Stimulated activated CD8-positive, alpha-beta memory T cell treated with anti-CD3 and anti-CD28 coated beads, Interleukin-15, amount 100 ng/mL, for 4 hours (primary cell): ENCODE measurements around the gene ODR4.
A peak's percentile ranks its signal among the peaks of the same experiment; 100 is the strongest.
"Not testable (repeated sequence)": the region's sequence is repeated elsewhere in the genome, so short reads cannot be mapped to it uniquely, and the experiment has no call there.

Experiments used
- DNase-seq, 2 donors: peaks; one replicate each; pipeline ENCODE4 v3.0.0-alpha.2; 2020; ENCODE audit warnings: low read depth in 2 of 2

ODR4 gene

GRCh38 chr1:186375152-186375928 is at the start of gene ODR4, which contains the start of gene TPR:
TSS of gene ODR4 (plus strand) at chr1:186375838. CDS start at chr1:186379786, 3,948 bp downstream.
TSS of gene TPR (minus strand) at chr1:186375253. CDS start at chr1:186375028, 225 bp downstream.
- peak; percentile 85 to 93 for DNase-seq

DNA sequence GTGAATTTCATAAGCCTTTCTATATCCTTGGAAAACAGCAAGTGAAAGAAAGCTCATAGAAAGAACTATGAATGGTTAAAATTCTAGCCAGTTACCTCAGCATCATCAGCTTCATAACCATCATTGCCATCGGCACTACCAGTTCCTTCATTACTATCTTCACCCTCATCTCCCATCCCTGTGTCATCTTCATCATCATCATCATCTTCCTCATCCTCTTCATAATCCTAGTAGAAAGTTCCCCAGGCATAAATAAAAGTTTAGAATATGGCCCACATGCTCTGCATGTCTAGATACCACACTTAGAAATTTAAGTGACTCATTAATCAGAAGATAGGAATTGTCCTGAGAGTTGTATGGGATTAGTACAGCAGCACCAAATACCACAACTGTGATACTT is 49.6 kb upstream of the ODR4 start:
- no peak for DNase-seq

GRCh38 chr1:186327331-186327730 is 48.3 kb upstream of the ODR4 start:
- no peak for DNase-seq

DNA sequence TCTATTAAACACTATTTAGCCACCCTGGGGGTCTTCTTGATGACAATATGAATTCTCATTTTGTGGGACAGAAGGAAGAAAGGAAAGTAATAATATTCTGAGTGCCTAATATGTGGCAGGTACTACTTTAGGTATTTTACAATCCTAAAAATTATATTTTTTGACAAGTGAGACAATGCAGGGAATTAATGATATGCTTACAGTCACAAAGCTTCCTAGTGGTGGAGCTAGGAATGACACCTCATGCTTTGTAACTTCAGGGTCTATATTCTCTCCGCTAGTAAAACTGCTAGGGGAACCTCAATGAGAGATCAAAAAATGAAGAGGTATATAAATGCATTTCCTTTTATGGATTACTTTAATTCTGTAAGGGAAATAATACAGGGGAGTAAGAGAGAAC is 44.9 kb upstream of the ODR4 start:
- no peak for DNase-seq

DNA sequence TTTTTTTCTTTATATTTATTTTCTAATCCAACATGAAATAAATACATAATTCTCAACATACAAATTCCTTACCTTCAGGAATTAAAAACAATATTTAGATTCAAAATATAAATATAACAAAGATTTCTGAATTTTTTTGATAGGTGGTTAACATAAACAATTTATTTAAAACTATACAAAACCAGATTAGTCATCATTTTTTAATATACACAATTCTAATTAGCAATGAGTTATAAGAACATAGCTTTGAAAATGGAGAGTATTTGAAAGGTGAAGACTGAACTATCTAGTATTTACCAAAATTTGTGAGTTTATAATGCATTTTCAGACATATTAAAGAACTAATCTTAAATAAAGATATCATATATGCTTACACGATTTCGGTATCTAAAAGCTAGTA is 38.1 kb upstream of the ODR4 start:
- DNase-seq = no peak

DNA sequence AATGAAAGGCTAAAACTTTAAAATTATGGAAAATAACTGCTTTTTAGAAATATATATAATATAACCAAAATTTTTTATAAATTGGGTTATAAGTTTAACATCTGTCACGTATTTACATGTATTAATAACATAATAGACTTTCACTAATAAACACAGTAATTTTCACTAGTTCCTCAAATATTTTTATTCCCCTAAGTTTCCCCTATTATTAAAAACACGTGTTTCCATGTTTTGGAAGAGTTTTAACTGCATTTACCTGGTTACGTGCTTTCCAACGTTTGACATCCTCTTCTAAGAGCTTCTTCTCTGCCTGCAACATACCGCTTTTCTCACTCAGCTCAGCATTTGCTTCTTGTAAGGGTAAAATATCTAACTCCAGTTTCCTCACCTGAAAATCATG is 34.9 kb upstream of the ODR4 start:
- DNase-seq = no peak

GRCh38 chr1:186347837-186348691 is 27.6 kb upstream of the ODR4 start:
- DNase-seq = not testable (repeated sequence)

GRCh38 chr1:186374303-186375151 is 1.1 kb upstream of the ODR4 start:
- DNase-seq = peak in 1 of 2 donors; percentile 1

- no peak for DNase-seq
Measured at GRCh38 chr1:186375929-186376319, 286 bp downstream of the ODR4 start.

DNA sequence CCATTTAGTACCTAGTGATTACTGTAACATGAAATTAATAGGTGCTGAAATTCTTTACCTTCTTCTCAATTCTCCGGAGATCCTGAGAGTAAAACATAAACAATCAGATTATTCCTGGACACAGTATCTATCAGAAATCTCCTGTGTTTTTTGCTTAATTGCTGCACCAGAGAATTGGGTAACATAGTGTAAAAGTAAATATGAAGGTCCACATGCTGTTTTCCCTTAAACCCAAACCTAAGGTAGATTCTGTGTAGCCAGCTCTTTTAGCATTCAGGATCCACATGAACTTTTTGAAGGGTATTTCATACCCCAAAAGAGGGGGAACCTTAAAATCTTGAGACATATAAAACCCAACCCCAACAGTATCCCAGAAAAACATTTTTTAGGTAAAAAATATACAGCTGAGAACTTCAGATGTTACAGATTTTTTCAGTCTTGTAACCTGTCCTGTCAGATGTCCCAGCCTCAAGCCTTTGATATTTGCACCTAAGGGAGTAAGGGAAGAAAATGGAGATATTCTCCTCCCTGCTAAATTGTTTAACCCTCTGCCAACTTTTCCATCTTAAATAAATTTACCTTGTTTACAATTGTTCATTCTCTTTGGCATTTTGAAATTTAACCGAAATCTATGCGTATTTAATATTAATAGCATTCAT is 11.2 kb downstream of the ODR4 start:
- no peak for DNase-seq

- no peak for DNase-seq
Measured at GRCh38 chr1:186390925-186391324, 15.3 kb downstream of the ODR4 start.

DNA sequence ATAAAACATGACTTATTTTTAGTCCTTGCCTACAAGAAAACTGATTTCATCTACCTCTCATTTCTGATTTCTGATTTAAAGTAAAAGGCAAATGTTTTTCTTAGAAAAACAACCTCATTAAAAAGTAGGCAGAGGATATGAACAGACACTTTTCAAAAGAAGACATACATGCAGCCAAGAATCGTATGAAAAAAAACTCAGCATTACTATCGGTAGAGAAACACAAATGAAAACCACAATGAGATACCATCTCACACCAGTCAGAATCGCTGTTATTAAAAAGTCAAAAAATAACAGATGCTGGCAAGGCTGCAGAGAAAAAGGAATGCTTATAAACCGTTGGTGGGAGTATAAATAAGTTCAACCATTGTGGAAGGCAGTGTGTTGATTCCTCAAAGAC is 16.2 kb downstream of the ODR4 start:
- DNase-seq = no peak

- DNase-seq = not testable (repeated sequence)
Measured at GRCh38 chr1:186392711-186393110, 17.1 kb downstream of the ODR4 start.

GRCh38 chr1:186401446-186401845 is 25.8 kb downstream of the ODR4 start:
- not testable (repeated sequence) for DNase-seq

- no peak for DNase-seq
Measured at GRCh38 chr1:186403632-186404031, 28.0 kb downstream of the ODR4 start.

- DNase-seq = no peak
Measured at GRCh38 chr1:186404454-186405051, 28.9 kb downstream of the ODR4 start.

DNA sequence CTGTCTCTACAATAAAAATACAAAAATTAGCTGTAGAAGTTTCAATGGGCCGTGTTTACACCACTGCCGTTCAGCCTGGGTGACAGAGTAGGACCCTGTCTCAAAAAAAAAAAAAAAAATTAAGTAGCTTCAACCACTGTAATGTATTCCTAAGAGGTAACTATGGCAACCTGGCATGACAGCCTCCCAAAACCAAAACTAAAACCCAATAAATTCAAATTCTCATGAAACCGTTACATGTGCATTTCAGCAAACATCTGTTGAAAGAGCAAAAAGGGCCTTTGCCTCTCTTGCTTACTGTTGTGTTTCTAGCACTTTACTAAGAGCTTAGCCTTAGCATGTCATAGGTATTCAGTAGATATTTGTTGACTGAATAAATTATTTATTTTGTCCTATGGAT is 33.5 kb downstream of the ODR4 start:
- no peak for DNase-seq

- no peak for DNase-seq
Measured at GRCh38 chr1:186413319-186413718, 37.7 kb downstream of the ODR4 start.

GRCh38 chr1:186418503-186418902 is 42.9 kb downstream of the ODR4 start:
- no peak for DNase-seq

GRCh38 chr1:186420311-186420710 is 44.7 kb downstream of the ODR4 start:
- DNase-seq = no peak

GRCh38 chr1:186420923-186421322 is 45.3 kb downstream of the ODR4 start:
- no peak for DNase-seq
